Heart left ventricle (tissue), 13 donors: Measurements from ENCODE around the gene AIF1L.

Source experiments
- POLR2A ChIP-seq, 2 donors: fragments of 450-650 bp; IDR thresholded peaks; one replicate each; pipeline ENCODE4 v1.6.1; 2017; ENCODE audit warnings: antibody characterized with exemption in 2 of 2, mild to moderate bottlenecking in 2 of 2, moderate library complexity in 2 of 2
- TF ChIP-seq, protein P1 (sequence below), 12 donors: fragments of 200-600 bp; sonication (generic) in 4 of 12; IDR thresholded peaks; one replicate each; pipeline versions ENCODE4 v1.5.0 to v1.8.0; 2018 to 2022; ENCODE audit warnings: antibody characterized with exemption in 12 of 12, mild to moderate bottlenecking in 5 of 12
- donor health status: ischemic (EF 13 %, LVEDD 7.1; RV severe dilation, severe dysfunction).
- donor health status: DM: no; HTN: yes; CAD: no.
- donor health status: DM: no; HTN: no; CAD: no.
- donor health status: ischemic (EF 25% LVEDD 6.9; RV normal size, moderate dysfunction).
- donor health status: ischemic (EF 25% LVEDD 5.7; RV mildly dilated, moderate dysfunction).
- donor health status: ischemic (EF 35%, LVEDD 5.7; RV mildly dilated, moderate dysfunction).
- donor health status: nonischemic (EF 11% LVEDD 7.7; RV severe dilation, severe dysfunction).
- donor health status: DM: yes; HTN: yes; CAD: no.
- donor health status: PGD.
- donor health status: ischemic (EF 29% LVEDD 5.4; RV normal size, mild dysfunction).
- donor health status: nonischemic (EF 23%, LVEDD 6.1; RV moderate dilation, normal function).

DNA sequence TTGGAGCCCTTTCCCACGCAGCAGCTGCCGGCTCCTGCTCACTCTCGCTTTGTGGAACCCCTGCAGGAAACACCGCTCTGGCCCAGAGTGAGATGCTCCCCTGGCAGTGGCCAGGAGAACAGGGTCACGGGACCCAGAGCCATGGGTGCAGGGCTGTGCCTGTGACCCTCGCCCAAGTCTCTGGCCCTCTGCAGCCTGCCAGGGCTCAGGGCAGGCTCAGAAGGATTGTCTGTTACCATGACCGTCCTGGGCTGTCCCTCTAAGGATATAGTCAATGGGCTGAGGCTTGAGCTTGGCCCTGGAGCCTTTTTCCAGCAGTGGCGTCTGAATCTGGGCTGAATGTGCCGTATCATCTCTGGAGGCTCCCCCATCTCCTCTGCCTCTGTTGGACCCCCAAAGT lies 28.7 kb upstream of the AIF1L start:
- TF ChIP-seq, protein P1, sequence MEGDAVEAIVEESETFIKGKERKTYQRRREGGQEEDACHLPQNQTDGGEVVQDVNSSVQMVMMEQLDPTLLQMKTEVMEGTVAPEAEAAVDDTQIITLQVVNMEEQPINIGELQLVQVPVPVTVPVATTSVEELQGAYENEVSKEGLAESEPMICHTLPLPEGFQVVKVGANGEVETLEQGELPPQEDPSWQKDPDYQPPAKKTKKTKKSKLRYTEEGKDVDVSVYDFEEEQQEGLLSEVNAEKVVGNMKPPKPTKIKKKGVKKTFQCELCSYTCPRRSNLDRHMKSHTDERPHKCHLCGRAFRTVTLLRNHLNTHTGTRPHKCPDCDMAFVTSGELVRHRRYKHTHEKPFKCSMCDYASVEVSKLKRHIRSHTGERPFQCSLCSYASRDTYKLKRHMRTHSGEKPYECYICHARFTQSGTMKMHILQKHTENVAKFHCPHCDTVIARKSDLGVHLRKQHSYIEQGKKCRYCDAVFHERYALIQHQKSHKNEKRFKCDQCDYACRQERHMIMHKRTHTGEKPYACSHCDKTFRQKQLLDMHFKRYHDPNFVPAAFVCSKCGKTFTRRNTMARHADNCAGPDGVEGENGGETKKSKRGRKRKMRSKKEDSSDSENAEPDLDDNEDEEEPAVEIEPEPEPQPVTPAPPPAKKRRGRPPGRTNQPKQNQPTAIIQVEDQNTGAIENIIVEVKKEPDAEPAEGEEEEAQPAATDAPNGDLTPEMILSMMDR (IDR thresholded peaks at IDR 0.05), result no peak
- no peak for TF ChIP-seq POLR2A (IDR thresholded peaks at IDR 0.05)
